HG03139 (cell line): ENCODE data around the gene GDPD5.
"Not testable (repeated sequence)": the region's sequence is repeated elsewhere in the genome, so short reads cannot be mapped to it uniquely, and the experiment has no call there.

ENCODE experiments used
- ATAC-seq: cut with Tn5 transposase; IDR thresholded peaks from one replicate; pipeline ENCODE4 v1.9.1; 2021; ENCODE audit not compliant: unreplicated experiment

GDPD5 gene

DNA sequence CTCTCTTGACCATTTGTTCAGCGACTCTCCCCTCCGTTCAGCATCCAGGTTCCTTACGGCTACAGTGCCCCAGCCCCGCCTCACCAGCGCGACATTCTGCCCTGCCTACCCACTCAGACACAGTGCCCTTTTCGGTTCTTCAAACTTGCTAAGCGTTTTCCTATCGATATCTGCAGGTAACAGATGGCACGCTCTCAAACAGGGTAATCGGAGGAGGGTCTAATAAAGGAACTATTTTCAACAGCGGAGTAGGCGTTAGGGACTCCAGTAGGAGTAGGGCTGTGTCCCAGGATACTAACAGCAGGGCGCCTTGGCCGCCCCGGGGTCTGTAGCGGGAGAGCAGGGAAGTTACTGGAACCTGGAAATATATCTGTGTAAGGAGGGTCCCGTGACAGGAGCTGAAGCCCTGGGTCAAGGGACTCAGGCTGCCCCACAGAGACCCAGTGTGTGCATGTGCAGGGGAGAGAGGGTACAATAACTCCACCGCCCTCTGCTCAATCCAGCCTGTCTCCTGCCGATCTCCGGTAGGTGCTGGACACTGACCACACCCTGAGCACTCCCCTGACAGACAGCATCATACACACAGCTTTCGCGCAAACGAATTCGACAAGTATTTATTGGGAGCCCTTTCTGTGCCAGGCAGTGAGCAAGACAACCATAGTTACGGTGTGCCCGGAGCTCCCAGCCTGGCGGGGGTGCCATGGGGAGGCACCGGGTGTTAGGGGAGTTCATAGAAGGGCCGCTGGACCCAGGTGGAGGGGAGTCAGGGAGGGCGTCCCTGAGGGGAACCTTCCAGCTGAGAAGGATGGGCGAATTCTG, 94.8 kb downstream of the GDPD5 start:
- no peak for ATAC-seq

- no peak for ATAC-seq
Observed at GRCh38 chr11:75429902-75430713, 95.6 kb downstream of the GDPD5 start.

GRCh38 chr11:75429641-75429901, 96.2 kb downstream of the GDPD5 start:
- no peak for ATAC-seq

- no peak for ATAC-seq
Observed at GRCh38 chr11:75428989-75429640, 96.6 kb downstream of the GDPD5 start.

GRCh38 chr11:75428281-75428724, 97.4 kb downstream of the GDPD5 start:
- no peak for ATAC-seq

GRCh38 chr11:75427181-75427580, 98.6 kb downstream of the GDPD5 start:
- no peak for ATAC-seq

DNA sequence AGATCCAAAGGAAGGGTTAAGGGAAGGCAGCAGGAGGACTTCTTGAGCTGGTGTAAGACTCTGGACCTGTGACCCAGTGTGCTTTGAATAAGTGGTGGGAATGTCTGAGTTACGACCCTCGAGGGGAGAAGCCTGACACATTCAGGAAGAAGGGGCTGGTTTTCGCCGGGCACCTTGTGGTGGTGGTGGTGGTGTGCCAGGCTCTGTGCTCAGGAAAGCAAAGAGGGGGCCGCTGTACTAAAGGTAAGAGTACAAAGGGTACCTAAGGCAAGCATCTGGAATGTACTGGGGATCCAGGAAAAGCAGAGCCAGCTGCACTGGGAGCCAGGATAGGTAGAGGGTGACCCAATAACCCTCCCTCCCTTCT, 99.0 kb downstream of the GDPD5 start:
- no peak for ATAC-seq

DNA sequence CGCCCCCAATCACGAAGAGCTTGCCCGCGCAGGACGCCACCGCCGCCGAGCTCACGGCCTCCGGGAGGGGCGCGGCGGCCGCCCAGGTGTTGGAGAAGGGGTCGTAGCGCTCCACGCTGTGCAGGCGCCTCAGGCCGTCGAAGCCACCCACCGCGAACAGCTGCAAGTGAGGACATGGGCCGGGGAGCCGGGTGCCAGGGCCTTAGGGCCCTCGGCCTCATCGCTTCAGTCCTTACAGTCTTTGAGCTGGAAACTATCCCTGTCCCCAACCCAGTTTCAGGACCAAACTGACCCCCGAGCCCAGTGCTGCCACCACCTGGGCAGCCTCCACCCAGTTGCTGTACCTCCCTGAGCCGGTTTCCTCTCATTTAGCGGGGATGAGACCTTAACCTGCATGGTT, 100.3 kb downstream of the GDPD5 start:
- no peak for ATAC-seq

GRCh38 chr11:75424396-75424795, 101.3 kb downstream of the GDPD5 start:
- ATAC-seq: no peak

- no peak for ATAC-seq
Observed at GRCh38 chr11:75423721-75424120, 102.0 kb downstream of the GDPD5 start.

- no peak for ATAC-seq
Observed at GRCh38 chr11:75422248-75423231, 103.2 kb downstream of the GDPD5 start.

DNA sequence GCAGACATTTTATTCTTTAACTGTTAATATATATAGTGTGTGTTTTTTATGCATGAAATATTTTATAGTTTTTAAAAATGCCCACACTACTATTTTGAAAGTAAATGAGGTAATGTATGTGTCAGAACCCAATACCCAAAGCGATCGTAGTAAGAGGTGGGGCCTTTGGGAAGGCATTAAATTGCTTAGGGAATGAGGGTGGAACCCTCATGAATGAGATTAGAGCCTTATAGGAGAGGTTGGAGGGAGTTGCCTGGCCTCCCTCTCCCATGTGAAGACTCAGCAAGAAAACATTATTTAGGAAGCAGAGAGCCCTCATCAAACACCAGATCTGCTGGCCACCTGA, 103.9 kb downstream of the GDPD5 start:
- no peak for ATAC-seq

DNA sequence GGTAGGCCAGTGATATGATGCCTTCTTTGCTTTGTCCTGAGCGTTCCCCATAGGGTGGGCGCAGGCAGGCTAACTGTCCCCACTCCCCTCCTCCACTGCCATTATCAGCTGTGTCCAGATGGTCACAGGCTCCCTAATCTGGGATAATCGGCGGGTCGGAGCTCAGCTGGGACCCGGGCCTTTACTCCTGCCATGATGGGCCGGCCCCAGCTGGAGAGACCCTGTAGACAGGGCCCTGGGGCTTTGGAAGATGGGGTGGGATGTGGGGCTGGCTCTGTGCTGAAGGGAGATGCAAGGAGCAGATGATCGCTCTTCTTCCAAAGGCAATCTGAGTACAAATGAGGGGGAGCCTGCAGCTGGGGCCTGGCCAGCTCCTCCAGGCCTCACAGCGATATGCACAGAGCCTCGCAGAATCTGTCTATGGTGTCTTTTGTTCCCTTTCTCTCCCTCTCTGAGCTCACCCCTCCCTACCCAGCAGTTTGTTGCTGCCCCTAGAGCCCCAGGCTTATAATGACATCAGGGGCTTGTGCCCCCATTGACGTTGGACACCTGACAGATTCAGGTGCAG, 104.6 kb downstream of the GDPD5 start:
- no peak for ATAC-seq

GRCh38 chr11:75420224-75421034, 105.3 kb downstream of the GDPD5 start:
- no peak for ATAC-seq

DNA sequence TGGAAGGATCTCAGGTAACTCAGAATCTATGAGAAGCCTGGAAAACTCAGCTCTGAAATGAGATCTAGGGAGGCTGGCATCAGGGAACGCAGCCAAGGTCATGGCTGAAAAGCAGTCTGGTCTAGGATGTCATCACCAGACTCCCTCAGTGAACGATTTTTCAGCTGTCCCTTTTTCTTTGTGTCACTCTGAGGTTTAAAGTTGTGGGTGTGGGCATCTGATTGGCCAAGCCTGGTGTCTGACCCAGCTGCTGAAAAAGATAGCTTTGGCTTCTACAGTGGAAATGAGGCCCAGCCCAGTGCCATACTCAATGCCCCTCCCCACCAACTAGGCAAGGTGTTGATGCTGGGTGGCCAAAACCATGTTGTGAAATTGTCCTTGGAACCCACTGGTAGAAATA, 111.9 kb downstream of the GDPD5 start:
- ATAC-seq: no peak

- ATAC-seq: not testable (repeated sequence)
Observed at GRCh38 chr11:75413146-75413545, 112.6 kb downstream of the GDPD5 start.

DNA sequence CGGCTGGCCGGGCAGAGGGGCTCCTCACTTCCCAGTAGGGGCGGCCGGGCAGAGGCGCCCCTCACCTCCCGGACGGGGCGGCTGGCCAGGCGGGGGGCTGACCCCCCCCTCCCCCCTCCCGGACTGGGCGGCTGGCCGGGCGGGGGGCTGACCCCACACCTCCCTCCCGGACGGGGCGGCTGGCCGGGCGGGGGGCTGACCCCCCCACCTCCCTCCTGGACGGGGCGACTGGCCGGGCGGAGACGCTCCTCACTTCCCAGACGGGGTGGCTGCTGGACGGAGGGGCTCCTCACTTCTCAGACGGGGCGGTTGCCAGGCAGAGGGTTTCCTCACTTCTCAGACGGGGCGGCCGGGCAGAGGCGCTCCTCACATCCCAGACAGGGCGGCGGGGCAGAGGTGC, 115.8 kb downstream of the GDPD5 start:
- ATAC-seq: not testable (repeated sequence)

- ATAC-seq: no peak
Observed at GRCh38 chr11:75408957-75409219, 116.9 kb downstream of the GDPD5 start.

- ATAC-seq: no peak
Observed at GRCh38 chr11:75406338-75406777, 119.4 kb downstream of the GDPD5 start.
